ENCODE results near the gene ARF3.

The ARF3 gene

DNA sequence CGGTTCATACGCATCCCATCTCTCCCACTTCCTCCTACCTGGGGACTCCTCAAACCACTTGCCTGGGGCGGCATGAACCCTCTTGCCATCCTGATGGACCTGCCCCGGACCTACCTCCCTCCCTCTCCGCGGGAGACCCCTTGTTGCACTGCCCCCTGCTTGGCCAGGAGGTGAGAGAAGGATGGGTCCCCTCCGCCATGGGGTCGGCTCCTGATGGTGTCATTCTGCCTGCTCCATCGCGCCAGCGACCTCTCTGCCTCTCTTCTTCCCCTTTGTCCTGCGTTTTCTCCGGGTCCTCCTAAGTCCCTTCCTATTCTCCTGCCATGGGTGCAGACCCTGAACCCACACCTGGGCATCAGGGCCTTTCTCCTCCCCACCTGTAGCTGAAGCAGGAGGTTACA is 24.5 kb upstream of the ARF3 start:
- DNase-seq (ENCODE audit: low spot score), result no peak

DNA sequence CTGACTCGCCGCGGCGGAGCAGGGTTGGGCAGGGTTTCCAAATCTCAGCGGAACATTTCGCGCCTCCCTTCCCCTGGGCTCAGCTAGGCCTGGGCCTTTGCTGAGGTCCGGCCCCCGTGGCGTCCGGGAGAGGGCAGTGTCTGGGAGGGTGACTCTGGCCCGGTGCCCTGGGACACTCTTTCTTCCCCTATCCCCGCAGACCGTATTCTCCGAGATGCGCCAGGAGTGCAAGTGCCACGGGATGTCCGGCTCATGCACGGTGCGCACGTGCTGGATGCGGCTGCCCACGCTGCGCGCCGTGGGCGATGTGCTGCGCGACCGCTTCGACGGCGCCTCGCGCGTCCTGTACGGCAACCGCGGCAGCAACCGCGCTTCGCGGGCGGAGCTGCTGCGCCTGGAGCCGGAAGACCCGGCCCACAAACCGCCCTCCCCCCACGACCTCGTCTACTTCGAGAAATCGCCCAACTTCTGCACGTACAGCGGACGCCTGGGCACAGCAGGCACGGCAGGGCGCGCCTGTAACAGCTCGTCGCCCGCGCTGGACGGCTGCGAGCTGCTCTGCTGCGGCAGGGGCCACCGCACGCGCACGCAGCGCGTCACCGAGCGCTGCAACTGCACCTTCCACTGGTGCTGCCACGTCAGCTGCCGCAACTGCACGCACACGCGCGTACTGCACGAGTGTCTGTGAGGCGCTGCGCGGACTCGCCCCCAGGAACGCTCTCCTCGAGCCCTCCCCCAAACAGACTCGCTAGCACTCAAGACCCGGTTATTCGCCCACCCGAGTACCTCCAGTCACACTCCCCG is 23.9 kb upstream of the ARF3 start:
- no peak for DNase-seq (ENCODE audit: low spot score)

DNA sequence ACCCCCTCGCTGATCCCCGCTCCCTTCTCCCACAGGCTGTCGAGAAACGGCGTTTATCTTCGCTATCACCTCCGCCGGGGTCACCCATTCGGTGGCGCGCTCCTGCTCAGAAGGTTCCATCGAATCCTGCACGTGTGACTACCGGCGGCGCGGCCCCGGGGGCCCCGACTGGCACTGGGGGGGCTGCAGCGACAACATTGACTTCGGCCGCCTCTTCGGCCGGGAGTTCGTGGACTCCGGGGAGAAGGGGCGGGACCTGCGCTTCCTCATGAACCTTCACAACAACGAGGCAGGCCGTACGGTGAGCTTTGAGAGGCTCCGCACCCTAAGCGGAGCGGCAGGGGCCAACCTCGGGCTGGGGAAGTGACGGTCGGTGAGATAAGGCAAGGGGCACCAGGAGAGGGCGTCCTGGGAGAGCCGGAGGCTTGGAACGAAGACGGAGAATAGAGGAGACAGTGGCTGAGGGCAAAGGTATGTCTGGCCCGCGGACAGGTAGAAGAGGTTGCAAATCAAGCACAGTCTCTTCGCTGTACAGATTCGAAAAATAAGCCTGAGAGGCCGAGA is 23.2 kb upstream of the ARF3 start:
- DNase-seq (ENCODE audit: low spot score), result no peak

- DNase-seq (ENCODE audit: low spot score), result no peak
These were observed 22.5 kb upstream of the ARF3 start for GRCh38 chr12:48979602-48980388.

- DNase-seq (ENCODE audit: low spot score), result no peak
These were observed 21.7 kb upstream of the ARF3 start for GRCh38 chr12:48978741-48979601.

- DNase-seq (ENCODE audit: low spot score), result no peak
These were observed 21.0 kb upstream of the ARF3 start, which contains the start of gene WNT1 for GRCh38 chr12:48978291-48978740. TSS of gene WNT1 (plus strand) at chr12:48978322. CDS start at chr12:48978651, 329 bp downstream.

DNA sequence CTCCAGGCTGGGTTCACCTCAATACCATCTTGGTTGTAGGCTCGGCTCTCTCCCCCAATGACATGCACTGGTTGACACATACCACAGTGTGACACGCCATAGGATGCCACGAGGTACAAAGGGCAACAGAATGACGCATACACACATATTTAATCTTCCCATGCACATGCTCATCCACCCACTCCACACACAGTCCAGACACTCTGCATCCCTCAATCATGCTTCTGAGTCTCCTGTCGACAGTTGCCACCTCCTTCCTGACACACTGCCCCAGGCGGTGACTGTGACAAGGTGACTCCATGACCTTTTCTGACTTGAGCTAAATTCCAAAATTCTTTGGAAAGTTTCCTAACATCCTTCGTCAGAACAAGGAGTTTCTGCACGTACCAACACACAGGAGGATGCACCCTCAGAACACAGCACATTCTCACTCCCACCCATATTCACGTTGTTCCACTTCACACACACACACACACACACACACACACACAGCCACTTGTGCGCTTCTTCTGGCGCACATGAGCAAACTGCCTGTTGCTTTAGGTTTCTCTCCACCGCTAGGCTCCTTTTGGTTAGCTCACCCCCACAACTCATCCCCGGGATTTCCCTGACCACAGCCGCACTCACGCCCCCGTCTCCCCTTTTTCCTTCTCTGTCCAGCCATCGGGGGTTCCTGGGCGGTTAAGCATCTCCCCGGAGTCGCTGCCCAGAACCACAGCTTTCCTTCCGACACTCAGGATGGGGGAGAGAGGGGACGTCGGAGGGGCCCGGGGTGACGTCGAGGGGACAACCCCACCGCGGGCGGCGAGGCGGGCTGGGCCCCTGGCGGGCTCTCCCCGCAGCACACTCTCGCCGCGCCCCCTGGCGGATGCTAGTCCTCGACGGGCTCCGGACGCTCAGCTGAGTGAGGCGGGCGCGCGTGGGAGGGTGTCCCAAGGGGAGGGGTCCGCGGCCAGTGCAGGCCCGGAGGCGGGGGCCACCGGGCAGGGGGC is 20.3 kb upstream of the ARF3 start:
- no peak for DNase-seq (ENCODE audit: low spot score)

- no peak for DNase-seq (ENCODE audit: low spot score)
These were observed 16.8 kb upstream of the ARF3 start for GRCh38 chr12:48973941-48974673.

DNA sequence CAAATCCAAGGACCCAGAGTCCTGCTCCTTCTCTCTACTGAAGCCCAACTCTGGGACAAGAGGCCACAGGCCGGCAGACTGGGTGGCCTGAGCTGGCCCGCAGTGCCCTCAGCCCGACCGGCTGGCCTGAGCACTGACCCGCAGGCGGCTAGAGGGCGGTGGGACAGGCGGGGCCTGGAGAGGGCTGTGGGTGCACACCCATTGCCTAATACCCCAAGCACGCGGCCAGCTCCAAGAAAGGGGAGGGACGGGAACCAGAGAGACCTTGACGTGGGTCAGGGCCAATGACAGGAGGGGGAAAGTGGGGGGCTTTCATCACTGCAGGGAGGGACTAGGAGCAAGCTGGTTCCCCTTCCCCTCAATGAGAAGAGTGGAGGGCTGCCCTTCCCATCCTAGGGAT is 16.2 kb upstream of the ARF3 start:
- no peak for DNase-seq (ENCODE audit: low spot score)

DNA sequence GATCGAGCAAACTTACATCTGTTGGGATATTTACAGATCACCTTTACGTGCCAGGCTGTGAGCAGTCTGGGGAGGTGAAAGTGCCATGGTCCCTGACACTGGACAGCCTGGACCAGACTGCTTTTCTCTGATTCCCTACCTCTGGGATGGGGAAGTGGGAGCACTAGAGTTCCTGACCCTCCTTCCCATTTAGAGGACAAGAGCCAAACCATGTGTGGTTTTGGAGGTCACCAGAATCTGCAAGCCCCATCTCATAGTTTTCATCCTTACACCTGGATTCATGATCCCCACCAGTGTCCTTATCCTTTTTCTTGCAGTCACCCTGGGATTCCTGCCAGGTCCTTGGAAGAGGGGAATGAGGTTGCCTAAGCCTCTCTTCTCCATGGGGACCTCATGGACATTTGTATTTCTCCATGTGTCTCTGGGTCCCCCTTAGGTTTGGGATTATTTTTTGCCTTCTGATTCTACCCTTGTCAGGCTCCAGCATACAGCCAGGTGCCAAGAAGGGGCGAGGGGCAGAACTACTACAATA is 15.7 kb upstream of the ARF3 start:
- DNase-seq (ENCODE audit: low spot score), result no peak

GRCh38 chr12:48972213-48972951 is 15.1 kb upstream of the ARF3 start:
- no peak for DNase-seq (ENCODE audit: low spot score)

DNA sequence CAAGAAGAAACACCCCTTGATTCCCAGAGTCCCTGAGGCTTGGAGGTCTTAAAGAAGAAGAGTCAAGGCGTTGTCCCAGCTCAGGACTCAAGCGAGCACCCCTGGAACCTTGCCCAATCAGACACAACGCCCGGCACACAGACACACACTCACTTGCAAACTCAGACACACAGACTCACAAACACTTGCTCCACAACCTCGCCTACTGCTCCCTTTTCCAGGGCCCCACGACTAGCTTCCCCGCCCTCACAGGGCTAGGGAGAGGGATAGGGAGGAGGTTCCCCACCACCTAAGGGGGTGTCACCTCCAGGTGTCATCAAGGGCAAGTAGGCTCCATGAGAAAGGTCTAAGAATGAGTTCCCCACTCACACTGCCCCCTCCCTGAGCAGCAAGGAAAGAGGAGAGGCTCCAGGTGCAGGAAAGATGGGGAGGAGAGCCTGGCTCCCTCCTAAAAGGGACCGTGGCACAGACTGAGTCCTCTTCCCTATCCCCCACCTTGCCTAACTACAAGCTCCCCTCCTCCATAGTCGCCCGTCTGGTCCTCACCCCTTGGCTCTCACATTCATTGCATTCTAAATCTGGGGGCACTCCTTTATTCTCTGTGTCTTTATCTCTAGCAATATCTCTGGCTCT is 13.5 kb upstream of the ARF3 start:
- DNase-seq (ENCODE audit: low spot score), result no peak

GRCh38 chr12:48969833-48970701 is 12.8 kb upstream of the ARF3 start:
- DNase-seq (ENCODE audit: low spot score), result no peak

DNA sequence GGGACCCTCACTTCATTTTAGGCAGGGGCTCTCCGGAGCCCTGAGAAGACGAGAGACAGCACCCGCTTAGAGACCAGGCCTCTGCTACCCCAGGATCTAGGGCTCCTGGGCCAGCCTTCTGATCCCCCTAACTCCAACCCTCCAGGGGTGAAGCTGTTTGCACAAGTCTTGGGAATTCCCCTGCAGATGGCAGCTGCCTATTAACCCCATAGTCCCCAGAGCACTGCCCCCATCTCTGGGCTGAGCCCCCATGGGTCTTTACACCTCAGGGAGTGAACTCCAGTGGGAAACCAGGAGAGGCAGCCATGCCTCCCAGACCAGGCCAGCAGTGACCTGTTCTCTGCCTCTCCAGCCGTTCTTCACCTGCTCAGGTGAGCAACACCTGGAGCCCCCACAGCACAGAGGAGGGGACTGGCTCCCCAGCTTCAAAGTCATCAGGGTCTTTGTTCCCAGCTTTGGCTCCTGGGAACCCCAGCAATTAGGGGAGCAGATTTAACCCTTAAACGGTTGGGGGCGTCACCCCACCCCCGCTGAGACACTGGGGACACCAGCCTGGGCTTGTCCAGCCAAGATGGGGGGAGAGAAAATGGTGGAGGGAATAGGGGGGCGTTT is 12.0 kb upstream of the ARF3 start:
- DNase-seq (ENCODE audit: low spot score), result no peak

DNA sequence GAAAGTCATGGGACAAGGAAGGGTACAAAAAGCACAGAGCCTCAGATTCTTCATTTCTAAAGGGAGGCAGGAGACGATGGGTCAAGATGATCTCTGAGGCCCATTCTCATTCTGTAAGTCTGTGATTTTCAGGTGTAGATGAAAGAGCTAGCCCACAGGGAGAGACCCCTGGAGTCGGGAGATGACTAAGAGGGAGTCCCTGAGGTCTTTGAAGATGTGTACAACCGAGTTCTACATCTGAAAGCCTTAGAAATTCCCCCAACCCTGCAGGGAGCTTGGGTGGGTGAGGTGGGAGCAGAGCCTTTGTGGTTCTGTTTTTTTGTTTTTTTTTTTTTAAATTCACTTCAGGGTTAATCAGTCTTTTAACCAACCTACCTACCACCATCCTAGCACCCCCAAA is 11.2 kb upstream of the ARF3 start:
- no peak for DNase-seq (ENCODE audit: low spot score)

GRCh38 chr12:48967991-48968390 is 10.7 kb upstream of the ARF3 start:
- DNase-seq (ENCODE audit: low spot score), result no peak
